IMR-90 (cell line): ENCODE measurements around the gene ANXA3.

Experiments used
- BHLHE40 ChIP-seq: fragments of 150-350 bp; IDR thresholded peaks from 2 replicates; pipeline ENCODE4 v1.6.1; 2016; ENCODE audit warnings: mild to moderate bottlenecking, low read depth, low read length
- MAFK ChIP-seq: IDR thresholded peaks from 2 replicates; pipeline ENCODE4 v1.6.1; 2012; ENCODE audit warnings: low read depth, low read length, improper control_type of control experiment
- MAZ ChIP-seq: IDR thresholded peaks from 2 replicates; pipeline ENCODE4 v1.6.1; 2012; ENCODE audit warnings: low read depth, mild to moderate bottlenecking, low read length, improper control_type of control experiment, moderate library complexity, borderline replicate concordance
- POLR2A ChIP-seq: IDR thresholded peaks from 2 replicates; pipeline ENCODE4 v1.6.1; 2012; ENCODE audit warnings: mild to moderate bottlenecking, low read depth, low read length
- RAD21 ChIP-seq: IDR thresholded peaks from 2 replicates; pipeline ENCODE4 v1.6.1; 2012; ENCODE audit warnings: low read length, improper control_type of control experiment
- RFX5 ChIP-seq: IDR thresholded peaks from 2 replicates; pipeline ENCODE4 v1.8.0; 2012; ENCODE audit warnings: low read depth, mild to moderate bottlenecking, low read length, moderate library complexity
- SMC3 ChIP-seq: fragments of 150-350 bp; IDR thresholded peaks from 2 replicates; pipeline ENCODE4 v1.6.1; 2016; ENCODE audit warnings: low read depth, mild to moderate bottlenecking, antibody characterized with exemption, low read length, moderate library complexity
- USF2 ChIP-seq: fragments of 150-350 bp; IDR thresholded peaks from 2 replicates; pipeline ENCODE4 v1.6.1; 2017; ENCODE audit warnings: mild to moderate bottlenecking, antibody characterized with exemption, low read length, low read depth
- TF ChIP-seq, protein P1 (sequence below): conservative IDR thresholded peaks from 2 replicates; pipeline ENCODE4 v1.5.1; 2012; ENCODE audit warnings: mild to moderate bottlenecking, low read depth, low read length, improper control_type of control experiment

GRCh38 chr4:78638337-78639172 is 87.0 kb downstream of the ANXA3 start:
- TF ChIP-seq RAD21 (no peak), SMC3 (no peak), MAZ (no peak), MAFK (no peak), POLR2A (no peak), RFX5 (no peak), BHLHE40 (no peak), USF2 (no peak)
- TF ChIP-seq, protein P1, sequence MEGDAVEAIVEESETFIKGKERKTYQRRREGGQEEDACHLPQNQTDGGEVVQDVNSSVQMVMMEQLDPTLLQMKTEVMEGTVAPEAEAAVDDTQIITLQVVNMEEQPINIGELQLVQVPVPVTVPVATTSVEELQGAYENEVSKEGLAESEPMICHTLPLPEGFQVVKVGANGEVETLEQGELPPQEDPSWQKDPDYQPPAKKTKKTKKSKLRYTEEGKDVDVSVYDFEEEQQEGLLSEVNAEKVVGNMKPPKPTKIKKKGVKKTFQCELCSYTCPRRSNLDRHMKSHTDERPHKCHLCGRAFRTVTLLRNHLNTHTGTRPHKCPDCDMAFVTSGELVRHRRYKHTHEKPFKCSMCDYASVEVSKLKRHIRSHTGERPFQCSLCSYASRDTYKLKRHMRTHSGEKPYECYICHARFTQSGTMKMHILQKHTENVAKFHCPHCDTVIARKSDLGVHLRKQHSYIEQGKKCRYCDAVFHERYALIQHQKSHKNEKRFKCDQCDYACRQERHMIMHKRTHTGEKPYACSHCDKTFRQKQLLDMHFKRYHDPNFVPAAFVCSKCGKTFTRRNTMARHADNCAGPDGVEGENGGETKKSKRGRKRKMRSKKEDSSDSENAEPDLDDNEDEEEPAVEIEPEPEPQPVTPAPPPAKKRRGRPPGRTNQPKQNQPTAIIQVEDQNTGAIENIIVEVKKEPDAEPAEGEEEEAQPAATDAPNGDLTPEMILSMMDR, result no peak
